Frontal cortex (tissue), 4 donors: ENCODE results near the gene RAD51AP1. TPM values are rescaled to one million over a fixed set of nuclear protein-coding genes. Genes with fewer than 3 reads are reported as not detected.

Source experiments
- DNase-seq, 2 donors: peaks; one replicate each; pipeline ENCODE4 v3.0.0; 2012; ENCODE audit warnings: low spot score in 2 of 2
- FAIRE-seq: peaks from 2 replicates; lab custom pipeline; 2012; peaks lifted over from hg19 to GRCh38; lab: Jason Lieb, UNC
- total RNA-seq: library from RNA; depleted of rRNA; stranded (reverse); fragments of >200 nt; gene quantifications from one replicate; pipeline ENCODE4 v1.2.3, GENCODE V29; 2014
- donor health status: control.
- donor health status: control.
- donor health status: control.

The RAD51AP1 gene
- total RNA-seq, 1 donor from 2014 or later = 3.7 TPM

DNA sequence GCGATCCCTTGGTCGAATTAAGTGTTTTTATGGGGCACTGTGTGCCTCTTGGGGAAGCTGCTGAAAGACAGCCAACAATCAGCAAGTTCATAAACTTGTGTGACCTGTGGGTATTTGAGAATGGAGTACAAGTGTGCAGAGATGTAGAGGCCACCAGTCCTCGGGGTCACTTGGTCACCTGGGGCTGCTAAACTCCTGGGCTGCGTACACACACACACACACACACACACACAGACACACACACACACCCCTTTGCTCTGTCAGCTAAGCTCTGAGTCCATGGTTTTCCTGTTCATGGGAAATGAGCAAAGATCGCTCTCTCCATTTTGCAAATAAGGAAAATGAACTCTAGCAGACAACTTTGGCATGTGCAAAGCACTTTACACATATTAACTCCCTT is 47.8 kb downstream of the RAD51AP1 start:
- no peak for DNase-seq
- FAIRE-seq = no peak

DNA sequence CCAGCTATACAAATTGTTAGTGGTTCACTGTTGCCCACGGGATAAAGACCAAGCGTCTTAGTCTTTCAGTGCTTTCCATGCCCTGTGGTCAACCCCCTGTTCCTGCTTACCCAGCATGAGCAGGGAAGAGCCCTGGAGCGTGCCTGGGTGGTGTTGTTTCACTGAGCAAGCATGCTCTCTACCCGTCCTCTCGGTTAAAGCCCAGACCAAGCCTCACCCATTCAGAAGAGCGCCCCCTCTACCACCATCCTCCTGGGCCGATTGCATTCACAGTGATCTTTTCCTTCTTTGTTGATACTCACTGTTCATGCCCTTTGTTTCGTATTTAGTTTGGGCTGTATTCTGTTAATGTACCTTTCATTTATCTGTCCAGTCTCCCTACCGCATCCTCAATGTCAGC is 48.4 kb downstream of the RAD51AP1 start:
- FAIRE-seq (no peak), DNase-seq (no peak)

DNA sequence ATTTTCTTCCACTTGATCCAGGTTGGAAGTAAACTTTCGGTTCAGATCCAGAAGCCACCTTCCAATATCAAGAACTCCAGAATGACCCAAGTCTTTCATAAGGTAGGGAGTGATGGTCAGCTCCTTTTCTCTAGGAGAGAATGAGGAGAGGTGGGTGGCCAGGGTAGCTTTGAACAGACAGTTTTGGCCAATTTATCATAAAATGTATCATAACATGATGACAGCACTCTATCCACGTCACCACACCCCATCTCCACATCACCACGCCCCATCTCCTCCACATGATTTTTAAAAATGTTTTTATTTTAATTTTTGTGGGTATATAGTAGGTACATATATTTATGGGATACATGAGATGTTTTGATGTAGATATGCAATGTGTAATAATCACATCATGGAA is 50.2 kb downstream of the RAD51AP1 start:
- DNase-seq (no peak), FAIRE-seq (no peak)

DNA sequence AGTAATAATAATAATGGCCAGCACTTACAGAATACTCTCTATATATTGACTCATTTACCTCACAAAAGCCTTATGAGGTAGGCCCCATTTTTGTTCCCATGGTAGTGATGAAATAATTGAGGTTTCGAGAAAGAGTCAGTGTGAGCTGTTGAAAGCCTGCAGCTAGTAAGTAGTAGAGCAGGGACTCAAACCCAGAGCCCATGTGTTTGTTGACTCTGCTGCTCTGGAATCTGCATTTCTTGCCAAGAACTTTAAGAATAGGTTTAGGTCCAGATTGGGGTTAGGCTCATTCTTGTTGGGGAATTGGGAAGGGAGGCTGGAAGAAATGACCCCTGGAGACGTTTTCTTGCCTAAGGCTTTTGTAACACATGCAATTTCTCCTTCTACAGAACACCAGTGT is 51.3 kb downstream of the RAD51AP1 start:
- no peak for FAIRE-seq
- DNase-seq = no peak

DNA sequence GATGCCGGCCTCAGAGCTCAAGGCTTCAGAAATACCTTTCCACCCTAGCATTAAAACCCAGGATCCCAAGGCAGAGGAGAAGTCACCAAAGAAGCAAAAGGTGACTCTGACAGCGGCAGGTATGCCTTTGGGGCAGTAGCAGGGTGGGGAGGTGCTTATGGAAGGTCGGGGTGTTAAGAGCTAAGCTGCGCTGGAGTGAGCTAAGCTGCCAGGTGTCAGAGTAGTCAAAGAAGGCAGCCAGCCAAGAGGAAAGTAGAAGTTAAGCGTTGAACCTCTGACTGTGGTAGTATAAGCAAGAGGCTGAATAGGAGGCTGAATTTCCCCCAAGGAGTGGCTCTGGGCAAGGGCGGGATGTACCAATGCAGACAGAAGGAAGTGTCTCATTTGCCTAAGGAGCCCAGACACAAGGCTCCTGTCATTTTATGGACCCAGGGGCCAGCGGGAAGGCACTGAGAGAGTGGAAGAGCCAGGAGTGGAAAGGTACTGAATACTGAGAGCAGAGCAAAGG is 52.5 kb downstream of the RAD51AP1 start:
- DNase-seq (no peak), FAIRE-seq (no peak)

DNA sequence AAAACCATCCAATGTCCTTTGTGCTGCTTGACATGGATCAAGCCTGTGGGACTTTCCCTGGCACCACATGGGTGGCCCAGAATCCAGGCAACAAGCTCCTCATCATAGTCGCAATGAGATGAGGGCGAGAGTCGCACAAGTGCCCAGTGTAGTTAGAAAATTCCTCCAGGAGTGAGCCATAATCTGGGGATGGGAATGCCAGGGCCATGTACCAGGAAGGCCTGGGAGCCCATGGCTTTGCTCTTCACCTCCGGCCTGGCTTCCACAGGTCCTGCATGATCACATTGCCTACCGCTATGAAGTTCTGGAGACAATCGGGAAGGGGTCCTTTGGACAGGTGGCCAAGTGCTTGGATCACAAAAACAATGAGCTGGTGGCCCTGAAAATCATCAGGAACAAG is 57.2 kb downstream of the RAD51AP1 start:
- DNase-seq (no peak), FAIRE-seq (no peak)

DNA sequence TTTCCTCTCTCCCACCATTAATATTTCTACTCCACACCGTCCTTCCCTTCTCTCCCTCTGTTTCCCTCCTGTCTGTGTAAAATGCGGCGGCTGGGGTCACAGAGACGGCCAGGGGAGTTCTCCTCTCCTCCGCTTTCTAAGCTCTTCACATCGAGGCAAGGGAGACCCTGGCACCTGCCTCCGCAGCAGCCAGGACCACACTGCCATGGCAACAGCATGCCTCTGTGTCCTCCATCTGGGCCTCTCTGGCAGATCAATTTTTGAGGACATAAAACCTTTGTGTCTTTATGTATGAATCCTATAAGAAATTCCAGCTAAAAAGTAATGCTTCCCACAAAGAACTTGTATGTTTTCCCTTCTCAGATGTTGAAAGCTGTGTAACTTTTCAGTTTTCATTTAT is 64.7 kb downstream of the RAD51AP1 start:
- DNase-seq = no peak
- FAIRE-seq = no peak

DNA sequence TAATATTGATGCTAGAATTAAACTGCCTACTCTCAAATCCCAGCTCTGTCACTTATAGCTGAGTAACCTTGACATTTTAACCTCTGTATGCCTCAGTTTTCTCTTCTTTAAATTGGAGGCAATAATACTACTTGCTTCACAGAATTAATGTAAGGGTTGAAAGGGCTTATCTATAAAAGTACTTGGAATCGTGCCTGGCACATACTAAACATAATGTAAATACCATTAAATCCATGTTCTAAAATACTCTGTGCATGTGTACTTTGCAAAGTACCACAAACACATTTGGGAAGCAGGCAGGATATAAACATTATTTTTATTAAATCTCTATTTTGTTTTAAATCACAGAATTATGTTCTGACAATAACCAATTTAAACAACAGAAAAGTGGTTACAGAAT is 65.3 kb downstream of the RAD51AP1 start:
- DNase-seq (no peak), FAIRE-seq (no peak)

DNA sequence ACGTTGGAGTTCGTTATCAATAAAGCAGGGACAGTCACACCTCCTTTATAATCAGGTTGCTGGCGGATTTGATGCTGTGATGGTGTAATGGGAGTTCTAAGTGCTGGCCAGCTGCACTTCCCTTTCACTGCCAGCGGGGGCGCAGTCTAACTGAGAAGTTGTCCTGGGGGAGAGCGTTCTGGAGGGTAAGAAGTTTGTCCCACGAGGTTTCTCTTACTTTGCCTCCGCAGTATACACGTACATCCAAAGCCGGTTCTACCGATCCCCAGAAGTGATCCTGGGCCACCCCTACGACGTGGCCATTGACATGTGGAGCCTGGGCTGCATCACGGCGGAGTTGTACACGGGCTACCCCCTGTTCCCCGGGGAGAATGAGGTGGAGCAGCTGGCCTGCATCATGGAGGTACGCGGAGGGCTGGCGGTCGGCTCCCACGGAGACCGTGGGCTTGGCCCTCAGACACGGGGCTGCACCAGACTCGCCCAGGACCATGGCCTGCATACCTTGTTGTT is 66.0 kb downstream of the RAD51AP1 start:
- FAIRE-seq = peak; percentile 47

DNA sequence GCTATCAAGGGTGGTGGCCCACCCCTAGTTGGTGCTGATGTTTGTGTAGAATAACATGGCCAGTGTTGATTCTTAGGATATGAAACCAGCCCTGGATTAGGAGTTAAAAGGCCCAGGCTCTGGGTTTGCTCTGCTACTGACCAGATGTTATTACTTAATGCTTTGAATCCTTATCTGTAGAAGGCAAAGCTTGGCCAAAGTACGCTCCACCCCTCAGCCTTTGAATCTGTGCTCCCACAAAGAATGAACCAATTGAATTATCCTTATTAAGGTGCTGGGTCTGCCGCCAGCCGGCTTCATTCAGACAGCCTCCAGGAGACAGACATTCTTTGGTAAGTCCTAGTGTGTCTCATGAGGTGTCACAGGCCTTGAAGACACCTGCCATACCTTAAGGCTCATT is 68.4 kb downstream of the RAD51AP1 start:
- no peak for DNase-seq
- FAIRE-seq = no peak

More for the DNA sequence above, 66.0 kb downstream of the RAD51AP1 start:
- DNase-seq = peak; percentile 41 to 70

DNA sequence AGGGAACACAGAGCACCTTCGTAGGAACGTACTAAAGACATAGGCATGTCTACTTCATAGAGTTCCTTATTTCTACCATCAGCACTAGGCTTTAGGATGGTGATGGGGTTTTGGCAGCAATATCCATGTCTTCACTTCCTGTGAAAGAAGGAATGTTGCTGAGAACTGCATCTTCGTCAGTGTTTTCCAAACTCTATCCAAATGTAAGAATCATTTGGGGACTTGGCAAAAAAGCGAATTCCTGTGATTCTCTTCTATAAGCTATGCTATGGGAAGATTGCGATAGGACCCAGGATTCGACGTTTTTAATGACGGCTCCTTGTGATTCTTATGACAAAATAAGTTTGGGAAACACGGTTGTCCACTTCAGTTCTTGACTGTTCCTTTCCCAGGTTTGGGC is 70.4 kb downstream of the RAD51AP1 start:
- DNase-seq (no peak), FAIRE-seq (no peak)

Other genes with a start within 250 kb of the RAD51AP1 start
- gene TIGAR, start 217.7 kb upstream of the RAD51AP1 start, total RNA-seq = 4.1 TPM
- gene FGF23, start 159.2 kb upstream of the RAD51AP1 start, total RNA-seq = not detected
- not detected for gene FGF6, start 93.1 kb upstream of the RAD51AP1 start, total RNA-seq
- gene DYRK4, start 23.3 kb downstream of the RAD51AP1 start, total RNA-seq = 17.9 TPM
- 4.1 TPM for gene AKAP3, start 110.2 kb downstream of the RAD51AP1 start, total RNA-seq
- gene NDUFA9, start 110.2 kb downstream of the RAD51AP1 start, total RNA-seq = 32.2 TPM
- 57.5 TPM for gene GALNT8, start 181.5 kb downstream of the RAD51AP1 start, total RNA-seq